ENCODE data around the gene CHID1.

CHID1 gene

DNA sequence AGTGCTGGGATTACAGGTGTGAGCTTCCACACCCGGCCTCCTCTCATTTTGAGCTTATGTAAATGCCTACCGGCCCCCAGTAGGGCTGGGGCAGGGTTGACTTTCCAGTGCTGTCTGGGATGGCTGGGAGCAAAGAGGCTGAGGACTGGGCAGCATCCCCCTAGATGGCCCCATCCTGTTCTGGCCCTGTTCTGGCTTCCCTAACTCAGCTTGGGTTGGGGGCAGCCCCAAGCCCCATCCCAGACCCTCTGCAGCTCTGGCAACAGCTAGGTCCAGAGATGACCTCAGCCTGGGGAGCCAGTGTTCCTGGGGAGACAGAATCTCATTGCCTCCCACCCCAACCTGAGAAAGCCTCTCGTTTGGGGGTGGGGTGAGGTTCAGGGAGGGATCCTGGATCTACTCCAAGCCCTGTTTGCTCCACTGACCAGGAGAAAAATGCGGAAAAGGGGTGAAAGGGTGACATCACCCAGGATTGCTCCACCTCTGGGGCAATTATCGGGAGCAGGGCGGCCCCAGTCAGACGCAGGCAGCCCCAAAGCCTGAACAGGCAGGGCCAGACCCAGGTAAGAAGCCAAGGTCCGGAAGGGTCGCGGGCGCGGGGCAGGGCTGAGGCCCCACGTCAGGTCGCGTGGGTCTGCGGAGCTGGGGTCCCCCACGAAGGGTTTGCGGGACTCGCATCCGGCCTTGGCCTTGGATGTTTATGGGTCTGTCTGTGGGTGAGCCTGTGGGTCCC lies 92.0 kb downstream of the CHID1 start, which contains the start of gene PNPLA2:
TSS of gene PNPLA2 (plus strand) at position 519 of the 733 bp plus-strand sequence. CDS start 805 bp downstream, outside the sequence.
- DNase-seq = no peak

Data from activated CD4-positive, alpha-beta T cell treated with anti-CD3 and anti-CD28 coated beads, Interleukin-2, amount 50 U/mL, for 1 hour (primary cell).